ENCODE measurements around the gene DNAJC1. TPM values are rescaled to one million over a fixed set of nuclear protein-coding genes. Genes with fewer than 3 reads are reported as not detected.

The DNAJC1 gene
- total and polyA plus RNA-seq, 2 of the 4 experiments (the other 2 are of a cell fraction): 12.7 to 13.3 TPM

DNA sequence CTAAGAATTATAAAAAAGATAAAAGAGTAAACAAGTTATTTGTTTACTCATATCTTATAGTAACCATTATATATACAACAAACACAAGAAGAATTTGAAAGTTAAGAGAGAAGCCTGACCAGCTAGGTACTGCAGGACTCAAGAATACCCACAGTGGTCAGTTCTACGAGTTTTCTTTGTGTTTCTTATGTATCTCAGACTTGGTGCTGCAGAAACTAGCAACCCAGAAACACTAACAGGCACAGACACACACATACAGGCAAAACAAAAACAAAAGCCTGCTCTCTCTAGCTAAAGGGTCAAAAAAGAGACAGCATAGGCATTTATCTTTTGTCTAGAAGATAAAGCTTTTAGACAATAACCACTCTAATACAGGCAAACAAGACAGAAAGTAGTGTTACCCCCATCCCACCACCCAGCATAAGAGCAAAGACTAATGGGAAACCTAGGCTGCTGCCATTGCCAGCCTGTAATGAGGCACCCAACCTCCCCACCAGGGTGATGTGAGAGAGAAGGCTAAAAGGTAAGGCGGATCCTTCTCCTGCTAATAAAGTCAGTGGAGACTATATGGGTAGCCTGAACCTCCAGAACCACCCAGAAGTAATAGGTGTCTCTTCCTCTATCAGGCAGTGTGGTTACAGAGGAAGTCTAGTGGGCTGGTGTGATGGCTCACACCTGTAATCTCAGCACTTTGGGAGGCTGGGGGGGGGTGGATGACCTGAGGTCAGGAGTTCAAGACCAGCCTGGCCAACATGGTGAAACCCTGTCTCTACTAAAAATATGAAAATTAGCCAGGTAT is 113.9 kb downstream of the DNAJC1 start:
- no peaks in the 10 kb centered on the region for H3K4me1 ChIP-seq (ENCODE audit: control insufficient read depth, insufficient read depth, low read length)
- H3K4ac ChIP-seq (ENCODE audit: low read depth, low read length): no peak overlapping the region
- no TSS peak for BruUV-seq (replicated peaks)
- no peak overlapping the region for H3K4me2 ChIP-seq (ENCODE audit: low read depth, low read length)
- DNase-seq: no peak
- no peak overlapping the region for H4K8ac ChIP-seq (ENCODE audit: low read depth in 2 of 2, low read length in 2 of 2)
- intact Hi-C loops (cut with micrococcal nuclease) (no loop called here), in situ Hi-C loops (cut with MboI; ENCODE audit: low sequenced_read_pairs) (no loop called here), dilution Hi-C loops (cut with HindIII; ENCODE audit: low sequenced_read_pairs, unreplicated experiment) (no loop called here)
- no peaks in the 10 kb centered on the region for H4K20me1 ChIP-seq (ENCODE audit: insufficient read depth, low read length)
- H3K27me3 ChIP-seq (ENCODE audit: control insufficient read depth, insufficient read depth, low read length): no peaks in the 10 kb centered on the region
- ChIA-PET POLR2A (ENCODE audit: unreplicated experiment) (no interaction called here), CTCF (no interaction called here)
- no peak overlapping the region for H3K14ac ChIP-seq (replicated peaks; ENCODE audit: low read depth, low read length)
- no CpG with 5 or more reads among the region's 2 CpGs for WGBS, 2 experiments (ENCODE audit: extremely low coverage in 2 of 2, insufficient read length in 1 of 2)
- H3K36me3 ChIP-seq (ENCODE audit: control insufficient read depth, insufficient read depth, low read length): no peaks in the 10 kb centered on the region
- no peak overlapping the region for H2BK15ac ChIP-seq (ENCODE audit: low read depth, low read length)
- no peak overlapping the region for H2BK5ac ChIP-seq (ENCODE audit: low read depth, low read length, poor library complexity, severe bottlenecking)
- H2BK120ac ChIP-seq (ENCODE audit: low read depth, low read length): no peak overlapping the region
- TF ChIP-seq RAD21 (IDR thresholded peaks at IDR 0.05; ENCODE audit: low read length) (no peak), BHLHE40 (IDR thresholded peaks at IDR 0.05; ENCODE audit: low read depth, low read length) (no peak), NFE2L2 (IDR thresholded peaks at IDR 0.05; ENCODE audit: low read depth, low read length) (no peak), CHD1 (IDR thresholded peaks at IDR 0.05; ENCODE audit: low read depth, low read length) (no peak), MAFK (IDR thresholded peaks at IDR 0.05; ENCODE audit: low read depth, low read length) (no peak), MAZ (IDR thresholded peaks at IDR 0.05; ENCODE audit: borderline replicate concordance, low read depth, low read length) (no peak), FOS (IDR thresholded peaks at IDR 0.05; ENCODE audit: low read depth, low read length) (no peak), RFX5 (IDR thresholded peaks at IDR 0.05; ENCODE audit: low read depth, low read length) (no peak), RCOR1 (IDR thresholded peaks at IDR 0.05; ENCODE audit: insufficient replicate concordance, low read length) (no peak)
- TF ChIP-seq, protein P1, sequence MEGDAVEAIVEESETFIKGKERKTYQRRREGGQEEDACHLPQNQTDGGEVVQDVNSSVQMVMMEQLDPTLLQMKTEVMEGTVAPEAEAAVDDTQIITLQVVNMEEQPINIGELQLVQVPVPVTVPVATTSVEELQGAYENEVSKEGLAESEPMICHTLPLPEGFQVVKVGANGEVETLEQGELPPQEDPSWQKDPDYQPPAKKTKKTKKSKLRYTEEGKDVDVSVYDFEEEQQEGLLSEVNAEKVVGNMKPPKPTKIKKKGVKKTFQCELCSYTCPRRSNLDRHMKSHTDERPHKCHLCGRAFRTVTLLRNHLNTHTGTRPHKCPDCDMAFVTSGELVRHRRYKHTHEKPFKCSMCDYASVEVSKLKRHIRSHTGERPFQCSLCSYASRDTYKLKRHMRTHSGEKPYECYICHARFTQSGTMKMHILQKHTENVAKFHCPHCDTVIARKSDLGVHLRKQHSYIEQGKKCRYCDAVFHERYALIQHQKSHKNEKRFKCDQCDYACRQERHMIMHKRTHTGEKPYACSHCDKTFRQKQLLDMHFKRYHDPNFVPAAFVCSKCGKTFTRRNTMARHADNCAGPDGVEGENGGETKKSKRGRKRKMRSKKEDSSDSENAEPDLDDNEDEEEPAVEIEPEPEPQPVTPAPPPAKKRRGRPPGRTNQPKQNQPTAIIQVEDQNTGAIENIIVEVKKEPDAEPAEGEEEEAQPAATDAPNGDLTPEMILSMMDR (conservative IDR thresholded peaks at IDR 0.05; ENCODE audit: low read depth, low read length): no peak
- TF ChIP-seq, protein P2, sequence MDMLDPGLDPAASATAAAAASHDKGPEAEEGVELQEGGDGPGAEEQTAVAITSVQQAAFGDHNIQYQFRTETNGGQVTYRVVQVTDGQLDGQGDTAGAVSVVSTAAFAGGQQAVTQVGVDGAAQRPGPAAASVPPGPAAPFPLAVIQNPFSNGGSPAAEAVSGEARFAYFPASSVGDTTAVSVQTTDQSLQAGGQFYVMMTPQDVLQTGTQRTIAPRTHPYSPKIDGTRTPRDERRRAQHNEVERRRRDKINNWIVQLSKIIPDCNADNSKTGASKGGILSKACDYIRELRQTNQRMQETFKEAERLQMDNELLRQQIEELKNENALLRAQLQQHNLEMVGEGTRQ (IDR thresholded peaks at IDR 0.05; ENCODE audit: low read depth, low read length): no peak
- TF ChIP-seq, protein P3, sequence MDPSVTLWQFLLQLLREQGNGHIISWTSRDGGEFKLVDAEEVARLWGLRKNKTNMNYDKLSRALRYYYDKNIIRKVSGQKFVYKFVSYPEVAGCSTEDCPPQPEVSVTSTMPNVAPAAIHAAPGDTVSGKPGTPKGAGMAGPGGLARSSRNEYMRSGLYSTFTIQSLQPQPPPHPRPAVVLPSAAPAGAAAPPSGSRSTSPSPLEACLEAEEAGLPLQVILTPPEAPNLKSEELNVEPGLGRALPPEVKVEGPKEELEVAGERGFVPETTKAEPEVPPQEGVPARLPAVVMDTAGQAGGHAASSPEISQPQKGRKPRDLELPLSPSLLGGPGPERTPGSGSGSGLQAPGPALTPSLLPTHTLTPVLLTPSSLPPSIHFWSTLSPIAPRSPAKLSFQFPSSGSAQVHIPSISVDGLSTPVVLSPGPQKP (IDR thresholded peaks at IDR 0.05; ENCODE audit: borderline replicate concordance, low read depth, low read length): no peak
- H3K4me3 ChIP-seq (ENCODE audit: insufficient read depth, low read depth, low read length): no peak overlapping the region
- no peak overlapping the region for H3K9ac ChIP-seq (ENCODE audit: low read depth, low read length)
- H3K27ac ChIP-seq (ENCODE audit: insufficient read depth, low read length): no peak overlapping the region
- no peak overlapping the region for H2AK9ac ChIP-seq (replicated peaks; ENCODE audit: low read depth, low read length, poor library complexity)
- H2BK20ac ChIP-seq (ENCODE audit: low read depth, low read length): no peak overlapping the region
- H3K18ac ChIP-seq (ENCODE audit: low read depth, low read length): no peak overlapping the region
- H2AK5ac ChIP-seq (ENCODE audit: low read depth, low read length): no peak overlapping the region
- no peaks in the 10 kb centered on the region for H3K9me1 ChIP-seq (ENCODE audit: insufficient read depth, low read length)
- no peaks in the 10 kb centered on the region for H3K79me1 ChIP-seq (ENCODE audit: low read depth in 1 of 2, low read length in 2 of 2)
- H4K91ac ChIP-seq (ENCODE audit: insufficient read depth, low read depth, low read length): no peak overlapping the region
- no peak overlapping the region for H3K23ac ChIP-seq (ENCODE audit: low read depth, low read length)
- H4K5ac ChIP-seq (ENCODE audit: low read depth, low read length): no peak overlapping the region
- peaks cover 2% of the 10 kb centered on the region; the same call in 1 of the 2 replicates for H3K9me3 ChIP-seq (ENCODE audit: control insufficient read depth, insufficient read depth, low read length)
- no peak overlapping the region for H3K56ac ChIP-seq (ENCODE audit: extremely low read depth, insufficient read depth, low read length)
- no peak overlapping the region for H2AFZ ChIP-seq (replicated peaks; ENCODE audit: low read length, poor library complexity)
- ATAC-seq (ENCODE audit: low read depth): no peak

Data from IMR-90 (cell line).